CD1c-positive myeloid dendritic cell (primary cell): ENCODE results near the gene GALNT9.

Experiments
- DNase-seq: peaks from one replicate; pipeline ENCODE4 v3.0.0-alpha.2; 2016; ENCODE audit errors: extremely low spot score

The GALNT9 gene

GRCh38 chr12:132325733-132326130, 3.7 kb downstream of the GALNT9 start:
- no peak for DNase-seq

GRCh38 chr12:132324841-132325732, 4.3 kb downstream of the GALNT9 start:
- no peak for DNase-seq

- DNase-seq: no peak
These were observed 5.2 kb downstream of the GALNT9 start for GRCh38 chr12:132324173-132324572.

- DNase-seq: peak; percentile 5
These were observed 6.0 kb downstream of the GALNT9 start for GRCh38 chr12:132323171-132324010.

GRCh38 chr12:132322206-132323132, 6.9 kb downstream of the GALNT9 start:
- no peak for DNase-seq

- no peak for DNase-seq
These were observed 7.9 kb downstream of the GALNT9 start for GRCh38 chr12:132321321-132322118.

- DNase-seq: no peak
These were observed 8.6 kb downstream of the GALNT9 start for GRCh38 chr12:132320767-132321211.

- no peak for DNase-seq
These were observed 9.3 kb downstream of the GALNT9 start for GRCh38 chr12:132319991-132320570.

GRCh38 chr12:132319359-132319950, 9.9 kb downstream of the GALNT9 start:
- no peak for DNase-seq

- DNase-seq: no peak
These were observed 10.8 kb downstream of the GALNT9 start for GRCh38 chr12:132318618-132319033.

- no peak for DNase-seq
These were observed 11.3 kb downstream of the GALNT9 start for GRCh38 chr12:132318135-132318534.

GRCh38 chr12:132317233-132317938, 12.0 kb downstream of the GALNT9 start:
- DNase-seq: no peak

- no peak for DNase-seq
These were observed 12.7 kb downstream of the GALNT9 start for GRCh38 chr12:132316497-132317232.

GRCh38 chr12:132315951-132316350, 13.4 kb downstream of the GALNT9 start:
- no peak for DNase-seq

- DNase-seq: no peak
These were observed 13.9 kb downstream of the GALNT9 start for GRCh38 chr12:132315507-132315906.

GRCh38 chr12:132314516-132315233, 14.7 kb downstream of the GALNT9 start:
- no peak for DNase-seq

- no peak for DNase-seq
These were observed 15.4 kb downstream of the GALNT9 start for GRCh38 chr12:132314035-132314434.

- no peak for DNase-seq
These were observed 16.2 kb downstream of the GALNT9 start for GRCh38 chr12:132313182-132313581.
